Caco-2 (cell line): ENCODE results near the gene SENP7. TPM values are rescaled to one million over a fixed set of nuclear protein-coding genes. Genes with fewer than 3 reads are reported as not detected.

Experiments used
- BruUV-seq: library from RNA; stranded (reverse); fragments of 400-500 nt; replicated peaks from 2 replicates; lab custom pipeline; 2021; lab: Mats Ljungman, UMichigan
- CTCF ChIA-PET: fragments of 300-600 bp; sonication (Branson Sonifier 250); formaldehyde crosslinking; loops from one replicate; lab custom pipeline; 2022; ENCODE audit warnings: antibody characterized with exemption; lab: Charles Lee
- POLR2A ChIA-PET: fragments of 300-600 bp; sonication (Branson Sonifier 250); formaldehyde crosslinking; loops from one replicate; lab custom pipeline; 2022; ENCODE audit warnings: antibody characterized with exemption; lab: Charles Lee
- DNase-seq, 2 experiments: peaks; one replicate each; pipeline versions ENCODE4 v3.0.0 to v3.0.0-alpha.2; 2020 to 2022
- H3K27me3 ChIP-seq: replicated peaks from 2 replicates; pipeline ENCODE4 v1.6.0; 2011; ENCODE audit warnings: low read length; ENCODE audit not compliant: control insufficient read depth, insufficient read depth
- H3K36me3 ChIP-seq: 2 replicates; pipeline ENCODE4 v1.5.1; 2011; ENCODE audit warnings: low read length; ENCODE audit not compliant: control insufficient read depth, insufficient read depth
- H3K4me1 ChIP-seq: fragments of 250-450 bp; sonication (Bioruptor Pico); 2 replicates; pipeline ENCODE4 v1.5.1; 2020; ENCODE audit warnings: mild to moderate bottlenecking
- H3K4me3 ChIP-seq: 2 replicates; pipeline ENCODE4 v1.5.1; 2011; ENCODE audit warnings: low read depth, mild to moderate bottlenecking, control low read depth, low read length
- H3K9me3 ChIP-seq: fragments of 250-450 bp; sonication (Bioruptor Pico); 2 replicates; pipeline ENCODE4 v1.5.1; 2020; ENCODE audit warnings: mild to moderate bottlenecking, moderate library complexity
- H3K27ac Mint-ChIP-seq: one replicate; pipeline ENCODE4 v1.8.0; 2022; ENCODE audit warnings: mixed read lengths; ENCODE audit not compliant: unreplicated experiment
- H3K27me3 Mint-ChIP-seq: one replicate; pipeline ENCODE4 v1.8.0; 2022; ENCODE audit warnings: mixed read lengths; ENCODE audit not compliant: insufficient read depth, unreplicated experiment
- H3K36me3 Mint-ChIP-seq: one replicate; pipeline ENCODE4 v1.8.0; 2022; ENCODE audit warnings: mild to moderate bottlenecking, mixed read lengths; ENCODE audit not compliant: insufficient read depth, unreplicated experiment
- H3K4me1 Mint-ChIP-seq: one replicate; pipeline ENCODE4 v1.8.0; 2022; ENCODE audit warnings: low read depth, mixed read lengths; ENCODE audit not compliant: unreplicated experiment
- H3K4me3 Mint-ChIP-seq: one replicate; pipeline ENCODE4 v1.8.0; 2022; ENCODE audit warnings: mild to moderate bottlenecking, moderate library complexity, mixed read lengths; ENCODE audit not compliant: unreplicated experiment
- H3K9me3 Mint-ChIP-seq: one replicate; pipeline ENCODE4 v1.8.0; 2022; ENCODE audit warnings: mixed read lengths; ENCODE audit not compliant: unreplicated experiment
- CTCF ChIP-seq, 2 experiments: fragments of 200-600 bp in 1 of 2; IDR thresholded peaks; 1 replicate in 1 of 2; 2 replicates in 1 of 2; pipeline versions ENCODE4 v1.5.1 to v1.8.0; 2011 to 2022; ENCODE audit warnings: antibody characterized with exemption in 1 of 2, control low read depth in 1 of 2, inconsistent platforms in 1 of 2, low read depth in 1 of 2, low read length in 1 of 2, mild to moderate bottlenecking in 1 of 2, moderate library complexity in 1 of 2; ENCODE audit not compliant: insufficient read depth in 1 of 2, severe bottlenecking in 1 of 2, unreplicated experiment in 1 of 2
- intact Hi-C: fragments of 100-400 bp; cut with micrococcal nuclease; formaldehyde crosslinking; loops from one replicate; pipeline ENCODE4 v1.10.0; 2022; ENCODE audit not compliant: unreplicated experiment
- total RNA-seq: library from RNA; stranded (reverse); gene quantifications from 2 replicates; pipeline ENCODE4 v1.2.3, GENCODE V29; 2022

SENP7 gene
- total RNA-seq, 1 experiment from 2014 or later: 8.5 TPM

DNA sequence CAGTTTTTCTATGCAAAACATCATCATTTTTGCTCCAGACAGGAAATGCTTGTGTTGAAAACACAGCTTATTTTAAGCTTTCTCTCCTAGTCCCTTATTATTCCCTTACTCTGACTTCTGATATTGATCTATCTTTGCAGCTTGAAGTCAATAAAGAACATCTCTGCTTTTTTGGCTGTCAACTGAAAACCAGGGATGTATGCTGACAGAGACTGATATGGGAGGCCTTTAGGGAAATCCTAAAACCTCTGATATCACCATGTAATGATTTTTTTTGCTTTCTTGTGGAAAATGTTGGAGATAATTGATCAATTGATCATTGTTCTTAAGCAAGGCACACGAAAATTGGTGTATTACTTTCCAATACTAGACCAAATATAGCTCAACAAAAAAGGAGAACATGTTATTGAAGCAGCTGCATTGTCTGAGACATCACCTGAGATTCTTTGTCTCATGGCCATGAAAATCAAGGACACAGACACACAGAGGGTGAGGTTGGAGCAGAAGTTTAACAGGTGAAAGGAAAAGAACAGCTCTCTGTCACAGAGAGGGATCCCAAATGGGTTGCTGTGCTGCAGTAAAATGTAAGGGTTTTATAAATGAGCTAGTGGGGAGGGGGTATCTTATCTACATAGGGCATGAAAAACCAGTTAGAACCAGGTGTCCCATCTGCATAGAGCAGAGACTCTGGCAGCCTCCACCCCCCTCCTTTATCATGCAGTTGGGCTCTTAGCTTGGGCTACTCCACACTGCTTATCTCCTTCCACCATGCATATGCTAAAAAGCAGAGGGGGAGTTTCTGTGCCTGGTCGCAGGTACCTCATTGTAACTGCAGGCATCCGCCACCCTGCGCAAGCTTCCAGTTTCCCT is 17.0 kb upstream of the SENP7 start:
- Histone ChIP-seq H3K4me1 (peaks cover 12% of the 10 kb centered on the region), H3K27me3 (no peaks in the 10 kb centered on the region), H3K36me3 (no peaks in the 10 kb centered on the region), H3K4me3 (no peak overlapping the region), H3K9me3 (0 out of 2 replicates have a peak, but pooled peaks cover 8% of the 10 kb centered on the region)
- no peak for TF ChIP-seq CTCF (IDR thresholded peaks at IDR 0.05; ENCODE audit: insufficient read depth in 1 of 2, low read depth in 1 of 2, low read length in 1 of 2, severe bottlenecking in 1 of 2, unreplicated experiment in 1 of 2)
- POLR2A ChIA-PET: no interaction called here
- no TSS peak for BruUV-seq
- Mint-ChIP-seq H3K4me1 (peaks cover 16% of the 10 kb centered on the region), H3K36me3 (no peaks in the 10 kb centered on the region), H3K9me3 (peaks cover 16% of the 10 kb centered on the region), H3K27me3 (no peaks in the 10 kb centered on the region), H3K4me3 (no peak overlapping the region), H3K27ac (no peak overlapping the region)
- intact Hi-C loops: no loop called here
- DNase-seq: no peak
- CTCF ChIA-PET: no interaction called here

DNA sequence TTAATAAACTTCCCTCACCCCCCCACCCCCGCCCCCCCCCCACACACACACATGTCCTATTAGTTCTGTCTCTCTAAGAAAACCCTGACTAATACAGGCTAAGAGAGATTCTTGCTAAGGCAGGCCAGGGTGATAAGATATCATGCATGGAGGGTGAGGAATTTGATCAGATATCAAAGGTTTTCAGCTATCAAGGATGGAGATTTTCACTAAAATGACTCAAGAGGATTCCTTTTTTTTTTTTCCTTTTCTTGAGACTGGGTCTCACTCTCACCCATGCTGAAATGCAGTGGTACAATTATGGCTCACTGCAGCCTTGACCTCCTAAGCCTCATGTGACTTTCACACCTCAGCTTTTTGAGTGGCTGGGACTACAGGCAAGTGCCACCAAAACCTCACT is 14.9 kb upstream of the SENP7 start:
- BruUV-seq: no TSS peak
- Histone ChIP-seq H3K9me3 (0 out of 2 replicates have a peak, but pooled peaks cover 8% of the 10 kb centered on the region), H3K4me1 (peaks cover 8% of the 10 kb centered on the region), H3K4me3 (no peak overlapping the region), H3K27me3 (no peaks in the 10 kb centered on the region), H3K36me3 (no peaks in the 10 kb centered on the region)
- TF ChIP-seq CTCF (IDR thresholded peaks at IDR 0.05; ENCODE audit: insufficient read depth in 1 of 2, low read depth in 1 of 2, low read length in 1 of 2, severe bottlenecking in 1 of 2, unreplicated experiment in 1 of 2): no peak
- no peaks in the 10 kb centered on the region for H3K27me3 Mint-ChIP-seq
- peaks cover 16% of the 10 kb centered on the region for H3K9me3 Mint-ChIP-seq
- CTCF ChIA-PET: no interaction called here
- H3K4me1 Mint-ChIP-seq: peaks cover 10% of the 10 kb centered on the region
- no peak for DNase-seq
- H3K27ac Mint-ChIP-seq: no peak overlapping the region
- intact Hi-C loops: no loop called here
- no peak overlapping the region for H3K4me3 Mint-ChIP-seq
- POLR2A ChIA-PET: no interaction called here
- H3K36me3 Mint-ChIP-seq: no peaks in the 10 kb centered on the region

DNA sequence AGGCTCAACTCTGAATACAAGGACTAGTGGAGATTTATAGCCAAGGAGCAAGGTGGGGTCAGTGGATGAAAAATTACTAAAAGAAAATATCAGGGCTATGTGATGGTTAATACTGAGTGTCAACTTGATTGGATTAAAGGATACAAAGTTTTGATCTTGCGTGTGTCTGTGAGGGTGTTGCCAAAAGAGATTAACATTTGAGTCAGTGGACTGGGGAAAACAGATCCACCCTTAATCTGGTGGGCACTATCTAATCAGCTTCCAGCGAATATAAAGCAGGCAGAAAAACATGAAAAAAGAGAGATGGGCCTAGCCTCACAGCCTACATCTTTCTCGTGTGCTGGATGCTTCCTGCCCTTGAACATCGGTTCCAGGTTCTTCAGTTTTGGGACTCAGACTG is 14.4 kb upstream of the SENP7 start:
- Mint-ChIP-seq H3K27me3 (no peaks in the 10 kb centered on the region), H3K36me3 (no peaks in the 10 kb centered on the region), H3K4me1 (peaks cover 6% of the 10 kb centered on the region), H3K4me3 (no peak overlapping the region), H3K9me3 (peaks cover 16% of the 10 kb centered on the region), H3K27ac (no peak overlapping the region)
- no peak for DNase-seq
- no peaks in the 10 kb centered on the region for H3K27me3 ChIP-seq
- no peaks in the 10 kb centered on the region for H3K36me3 ChIP-seq
- intact Hi-C loops: no loop called here
- TF ChIP-seq CTCF (IDR thresholded peaks at IDR 0.05; ENCODE audit: insufficient read depth in 1 of 2, low read depth in 1 of 2, low read length in 1 of 2, severe bottlenecking in 1 of 2, unreplicated experiment in 1 of 2): no peak
- H3K9me3 ChIP-seq: 0 out of 2 replicates have a peak, but pooled peaks cover 8% of the 10 kb centered on the region
- H3K4me3 ChIP-seq: no peak overlapping the region
- H3K4me1 ChIP-seq: peaks cover 3% of the 10 kb centered on the region
- BruUV-seq: no TSS peak
- CTCF ChIA-PET: no interaction called here
- POLR2A ChIA-PET: no interaction called here
